NCI-H1694 (cell line): ENCODE measurements around the gene MAP4.
"Not testable (repeated sequence)": the region's sequence is repeated elsewhere in the genome, so short reads cannot be mapped to it uniquely, and the experiment has no call there.

ENCODE experiments used
- DNase-seq: peaks from one replicate; lab custom pipeline; 2025; lab: John Stamatoyannopoulos, UW

MAP4 gene

GRCh38 chr3:47897954-47898353, 118.3 kb downstream of the MAP4 start:
- no peak for DNase-seq

GRCh38 chr3:47896736-47897135, 119.5 kb downstream of the MAP4 start:
- DNase-seq: no peak

- no peak for DNase-seq
These were observed 121.0 kb downstream of the MAP4 start for GRCh38 chr3:47895241-47895640.

- DNase-seq: no peak
These were observed 123.8 kb downstream of the MAP4 start for GRCh38 chr3:47892286-47893040.

- no peak for DNase-seq
These were observed 124.6 kb downstream of the MAP4 start for GRCh38 chr3:47891613-47892005.

GRCh38 chr3:47890828-47891612, 125.2 kb downstream of the MAP4 start:
- DNase-seq: no peak

- DNase-seq: no peak
These were observed 125.9 kb downstream of the MAP4 start for GRCh38 chr3:47890126-47890827.

GRCh38 chr3:47888986-47889757, 127.0 kb downstream of the MAP4 start:
- no peak for DNase-seq

- not testable (repeated sequence) for DNase-seq
These were observed 128.2 kb downstream of the MAP4 start for GRCh38 chr3:47887991-47888390.

- DNase-seq: no peak
These were observed 131.0 kb downstream of the MAP4 start for GRCh38 chr3:47885168-47885567.

- DNase-seq: no peak
These were observed 131.6 kb downstream of the MAP4 start for GRCh38 chr3:47884603-47885002.

- no peak for DNase-seq
These were observed 133.9 kb downstream of the MAP4 start for GRCh38 chr3:47882338-47882737.

- DNase-seq: no peak
These were observed 138.5 kb downstream of the MAP4 start for GRCh38 chr3:47877719-47878118.

GRCh38 chr3:47877290-47877689, 138.9 kb downstream of the MAP4 start:
- DNase-seq: no peak

- no peak for DNase-seq
These were observed 141.3 kb downstream of the MAP4 start for GRCh38 chr3:47874913-47875312.

- DNase-seq: no peak
These were observed 141.8 kb downstream of the MAP4 start for GRCh38 chr3:47874438-47874837.

GRCh38 chr3:47872916-47873315, 143.3 kb downstream of the MAP4 start:
- DNase-seq: no peak

GRCh38 chr3:47871389-47871788, 144.8 kb downstream of the MAP4 start:
- DNase-seq: no peak

GRCh38 chr3:47870702-47871260, 145.4 kb downstream of the MAP4 start:
- no peak for DNase-seq

- no peak for DNase-seq
These were observed 146.1 kb downstream of the MAP4 start for GRCh38 chr3:47870156-47870555.

GRCh38 chr3:47868306-47868705, 147.9 kb downstream of the MAP4 start:
- DNase-seq: no peak
